ENCODE measurements around the gene DCAF8L2.
"Not testable (repeated sequence)": the region's sequence is repeated elsewhere in the genome, so short reads cannot be mapped to it uniquely, and the experiment has no call there.

The DCAF8L2 gene

GRCh38 chrX:27680726-27681125 is 90.6 kb downstream of the DCAF8L2 start:
- no peak for DNase-seq

GRCh38 chrX:27683566-27684208 is 93.5 kb downstream of the DCAF8L2 start:
- not testable (repeated sequence) for DNase-seq

GRCh38 chrX:27694667-27695066 is 104.5 kb downstream of the DCAF8L2 start:
- DNase-seq, result no peak

- DNase-seq, result no peak
Measured at GRCh38 chrX:27706526-27706925, 116.4 kb downstream of the DCAF8L2 start.

- no peak for DNase-seq
Measured at GRCh38 chrX:27715610-27716009, 125.5 kb downstream of the DCAF8L2 start.

DNA sequence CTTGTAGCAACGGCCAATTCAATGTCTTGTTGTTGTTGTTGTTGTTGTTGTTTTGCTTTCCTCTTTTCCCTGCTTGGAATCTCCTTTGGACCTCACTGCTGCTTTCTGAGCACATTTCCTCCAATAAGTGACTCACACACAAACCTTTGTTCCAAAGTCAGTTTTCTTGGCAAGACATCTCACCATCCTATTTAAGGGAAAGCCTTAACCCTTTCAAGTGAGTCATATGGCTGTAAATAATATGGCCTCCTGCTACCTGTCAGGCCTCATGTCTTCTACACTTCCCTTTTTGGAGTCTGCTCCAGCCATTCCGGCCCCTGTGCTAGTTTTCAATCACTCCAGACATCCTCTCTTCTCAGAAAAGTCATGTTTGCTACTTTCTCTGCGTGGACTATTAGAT is 138.1 kb downstream of the DCAF8L2 start:
- DNase-seq, result no peak

GRCh38 chrX:27731962-27732361 is 141.8 kb downstream of the DCAF8L2 start:
- no peak for DNase-seq

DNA sequence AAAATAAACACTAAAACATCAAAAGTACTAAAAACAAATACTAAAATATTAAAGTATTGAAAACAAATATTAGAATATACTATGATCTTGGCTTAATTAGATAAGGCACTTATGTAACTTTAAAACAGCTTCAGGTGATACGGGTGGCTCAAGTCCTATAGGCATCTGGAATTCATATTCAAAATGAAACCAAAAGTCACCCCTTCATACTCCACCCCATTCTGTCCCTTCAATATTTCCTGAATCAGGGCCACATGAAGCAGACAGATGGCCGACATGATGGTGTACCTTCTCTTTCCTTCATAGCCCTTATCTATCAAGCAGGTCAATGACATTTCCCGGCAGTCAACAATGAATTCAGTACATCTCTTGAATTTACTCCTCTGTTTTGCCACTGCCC is 145.8 kb downstream of the DCAF8L2 start:
- DNase-seq, result no peak

GRCh38 chrX:27740933-27741332 is 150.8 kb downstream of the DCAF8L2 start:
- DNase-seq, result no peak

DNA sequence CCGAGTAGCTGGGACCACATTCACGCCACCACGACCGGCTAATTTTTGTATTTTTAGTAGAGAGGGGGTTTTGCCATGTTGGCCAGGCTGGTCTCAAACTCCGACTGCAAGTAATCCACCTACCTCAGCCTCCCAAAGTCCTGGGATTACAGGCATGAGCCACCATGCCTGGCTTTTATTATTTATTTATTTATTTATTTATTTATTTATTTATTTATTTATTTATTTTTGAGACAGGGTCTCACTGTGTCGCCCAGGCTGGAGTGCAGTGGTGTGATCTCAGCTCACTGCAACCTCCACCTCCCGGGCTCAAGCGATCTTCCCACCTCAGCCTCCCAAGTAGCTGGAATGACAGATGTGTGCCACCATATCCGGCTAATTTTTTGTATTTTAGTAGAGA is 153.4 kb downstream of the DCAF8L2 start:
- DNase-seq, result not testable (repeated sequence)

GRCh38 chrX:27746516-27746915 is 156.4 kb downstream of the DCAF8L2 start:
- no peak for DNase-seq

- DNase-seq, result not testable (repeated sequence)
Measured at GRCh38 chrX:27750298-27750697, 160.2 kb downstream of the DCAF8L2 start.

- no peak for DNase-seq
Measured at GRCh38 chrX:27751976-27752375, 161.8 kb downstream of the DCAF8L2 start.

DNA sequence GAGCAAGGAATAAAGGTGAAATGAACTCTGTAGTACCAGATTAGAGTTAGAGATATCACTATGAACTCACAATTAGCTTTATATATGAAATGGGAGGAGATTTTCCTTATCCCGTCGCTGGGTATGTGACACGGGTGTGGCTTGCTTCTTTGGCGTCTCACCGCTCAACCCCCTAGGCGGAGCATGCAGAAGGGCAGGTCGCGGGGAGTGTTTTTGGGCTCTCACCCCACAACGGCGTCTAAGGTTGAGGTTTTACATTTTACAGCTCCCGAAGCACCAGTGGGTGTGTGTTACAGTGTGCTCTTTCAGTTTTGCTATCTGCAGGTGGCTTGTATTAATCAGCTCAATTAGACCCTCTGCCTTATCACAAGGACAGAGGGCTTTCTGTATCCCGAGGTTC is 175.6 kb downstream of the DCAF8L2 start:
- DNase-seq, result no peak

GRCh38 chrX:27767387-27767786 is 177.2 kb downstream of the DCAF8L2 start:
- DNase-seq, result no peak

DNA sequence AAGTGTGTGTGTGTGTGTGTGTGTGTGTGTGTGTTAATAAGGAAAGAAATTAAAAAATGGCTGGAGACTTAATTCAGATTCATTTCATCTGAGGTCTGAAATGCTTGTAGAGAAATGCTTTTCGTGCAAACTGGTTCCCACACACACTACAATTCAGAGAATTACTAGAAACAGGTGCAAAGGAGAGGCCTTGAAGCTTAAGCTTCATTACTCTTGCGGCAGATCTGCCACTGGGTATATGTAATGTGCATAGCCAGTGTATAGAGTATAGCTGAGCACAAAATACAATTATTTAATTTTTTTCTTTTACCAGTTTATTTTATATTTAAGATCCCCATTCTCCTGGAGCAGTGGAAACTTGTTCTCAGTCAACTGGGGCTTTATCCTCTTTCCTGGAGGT is 185.8 kb downstream of the DCAF8L2 start:
- DNase-seq, result no peak

- DNase-seq, result no peak
Measured at GRCh38 chrX:27796640-27797257, 206.6 kb downstream of the DCAF8L2 start.

DNA sequence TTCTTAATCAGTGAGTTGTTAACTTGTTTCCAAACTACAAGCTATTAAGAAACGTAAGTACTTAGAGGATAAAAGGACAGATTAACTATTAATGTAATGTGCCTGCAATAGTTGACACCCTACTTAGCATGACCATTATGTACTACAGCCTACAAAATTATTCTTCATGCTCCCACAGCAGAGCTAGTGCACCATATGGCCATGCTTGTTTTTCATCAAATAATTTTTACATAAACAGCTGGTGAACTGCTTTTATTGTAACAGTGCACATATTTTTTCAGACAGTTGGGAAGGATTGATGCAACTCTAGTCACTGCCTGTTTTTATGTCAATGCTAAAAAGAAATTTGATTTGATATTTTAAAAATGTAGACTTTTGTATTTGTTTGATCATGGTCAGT is 207.4 kb downstream of the DCAF8L2 start:
- DNase-seq, result no peak

All from activated CD4-positive, CD25-positive, alpha-beta regulatory T cell treated with anti-CD3 and anti-CD28 coated beads, Interleukin-2, amount 50 U/mL, for 72 hours (primary cell).